Skeletal muscle tissue (tissue), 4 donors: ENCODE results near the gene B4GALT1. TPM values are rescaled to one million over a fixed set of nuclear protein-coding genes. Genes with fewer than 3 reads are reported as not detected.

Source experiments
- H3K27ac ChIP-seq: one replicate; pipeline ENCODE4 v1.7.0; 2013; ENCODE audit warnings: mild to moderate bottlenecking, low read depth, low read length, inconsistent platforms
- H3K27me3 ChIP-seq, 3 donors: one replicate each; pipeline ENCODE4 v1.7.0; 2013; ENCODE audit warnings: low read length in 3 of 3; ENCODE audit not compliant: control insufficient read depth in 3 of 3, insufficient read depth in 3 of 3
- H3K36me3 ChIP-seq, 3 donors: one replicate each; pipeline ENCODE4 v1.7.0; 2013; ENCODE audit warnings: low read length in 3 of 3; ENCODE audit not compliant: control insufficient read depth in 3 of 3, insufficient read depth in 3 of 3
- H3K4me1 ChIP-seq, 3 donors: one replicate each; pipeline ENCODE4 v1.7.0; 2013; ENCODE audit warnings: low read length in 3 of 3, mild to moderate bottlenecking in 3 of 3; ENCODE audit not compliant: control insufficient read depth in 3 of 3, insufficient read depth in 3 of 3
- H3K4me3 ChIP-seq, 3 donors: one replicate each; pipeline ENCODE4 v1.7.0; 2013; ENCODE audit warnings: low read length in 3 of 3
- H3K9ac ChIP-seq, 3 donors: one replicate each; pipeline ENCODE4 v1.7.0; 2013; ENCODE audit warnings: low read length in 3 of 3, mild to moderate bottlenecking in 3 of 3, moderate library complexity in 2 of 3, low read depth in 1 of 3
- H3K9me3 ChIP-seq, 3 donors: one replicate each; pipeline ENCODE4 v1.7.0; 2013; ENCODE audit warnings: low read length in 3 of 3; ENCODE audit not compliant: control insufficient read depth in 3 of 3
- total RNA-seq: library from RNA; depleted of rRNA; stranded (reverse); fragments of >200 nt; gene quantifications from one replicate; pipeline ENCODE4 v1.2.3, GENCODE V29; 2014
- donor health status: Osteomylitis.

B4GALT1 gene
- total RNA-seq, 1 donor from 2014 or later: 14.1 TPM

DNA sequence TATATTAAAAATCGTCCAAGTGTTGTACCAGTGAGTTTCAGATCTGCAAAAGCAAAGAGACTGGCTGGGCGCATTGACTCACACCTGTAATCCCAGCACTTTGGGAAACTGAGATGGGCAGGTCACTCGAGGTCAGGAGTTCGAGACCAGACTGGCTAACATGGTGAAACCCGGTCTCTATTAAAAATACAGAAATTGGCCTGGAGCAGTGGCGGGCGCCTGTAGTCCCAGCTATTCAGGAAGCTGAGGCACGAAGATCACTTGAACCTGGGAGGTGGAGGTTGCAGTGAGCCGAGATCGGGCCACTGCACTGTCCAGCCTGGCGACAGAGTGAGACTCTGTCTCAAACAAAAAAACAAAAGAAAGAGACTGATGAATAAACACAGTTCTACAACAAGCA is 18.3 kb upstream of the B4GALT1 start:
- Histone ChIP-seq H3K36me3 (no peaks in the 10 kb centered on the region), H3K9ac (no peak overlapping the region), H3K4me3 (no peak overlapping the region), H3K4me1 (peaks cover 30 to 43% (median 36%) of the 10 kb centered on the region in 3 donors), H3K27ac (no peak overlapping the region), H3K9me3 (no peaks in the 10 kb centered on the region), H3K27me3 (no peaks in the 10 kb centered on the region)

- Histone ChIP-seq H3K9me3 (no peaks in the 10 kb centered on the region), H3K27ac (no peak overlapping the region), H3K4me1 (peaks cover 30 to 45% (median 36%) of the 10 kb centered on the region in 3 donors), H3K9ac (no peak overlapping the region), H3K4me3 (no peak overlapping the region), H3K27me3 (no peaks in the 10 kb centered on the region), H3K36me3 (no peaks in the 10 kb centered on the region)
Measured at GRCh38 chr9:33184963-33185362, 17.8 kb upstream of the B4GALT1 start.

GRCh38 chr9:33182519-33182918 is 15.4 kb upstream of the B4GALT1 start:
- H3K4me1 ChIP-seq: peaks cover 23 to 34% (median 26%) of the 10 kb centered on the region in 3 donors
- H3K9me3 ChIP-seq: no peaks in the 10 kb centered on the region
- H3K4me3 ChIP-seq: no peak overlapping the region
- H3K36me3 ChIP-seq: no peaks in the 10 kb centered on the region
- no peak overlapping the region for H3K9ac ChIP-seq
- H3K27me3 ChIP-seq: no peaks in the 10 kb centered on the region
- H3K27ac ChIP-seq: no peak overlapping the region

DNA sequence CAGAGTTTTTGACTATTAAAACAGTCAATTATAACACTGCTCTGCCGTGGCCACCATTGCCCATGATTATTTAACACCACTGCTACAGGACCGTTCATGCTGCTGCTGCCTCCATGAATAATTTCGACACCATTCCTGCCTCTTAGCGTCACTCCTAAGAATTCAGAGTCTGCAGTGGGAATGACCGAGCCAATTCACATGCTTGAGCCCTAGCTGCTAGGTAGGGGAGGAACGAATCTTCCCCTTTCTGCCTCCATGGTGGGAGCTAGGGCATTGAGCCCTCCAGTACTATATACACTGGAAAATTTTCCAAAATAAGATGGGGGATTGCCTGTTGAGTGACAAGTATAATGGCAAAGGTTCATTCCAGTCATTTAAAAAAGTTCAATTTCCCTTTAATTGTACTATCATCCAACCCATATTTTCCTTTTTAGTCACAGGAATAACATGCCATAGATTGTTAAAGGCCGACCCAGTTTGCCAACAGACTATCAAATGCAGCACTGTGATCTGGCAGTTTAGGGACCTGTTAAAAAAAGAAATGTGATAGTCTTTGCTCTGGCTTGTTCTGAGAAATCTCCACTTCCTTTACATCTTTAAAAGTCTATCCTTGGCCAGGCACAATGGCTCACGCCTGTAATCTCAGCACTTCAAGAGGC is 13.5 kb upstream of the B4GALT1 start:
- no peaks in the 10 kb centered on the region for H3K36me3 ChIP-seq
- H3K27ac ChIP-seq: no peak overlapping the region
- H3K4me3 ChIP-seq: no peak overlapping the region
- H3K4me1 ChIP-seq: peaks cover 5 to 16% (median 7%) of the 10 kb centered on the region in 3 donors
- no peak overlapping the region for H3K9ac ChIP-seq
- H3K27me3 ChIP-seq: no peaks in the 10 kb centered on the region
- H3K9me3 ChIP-seq: no peaks in the 10 kb centered on the region

- no peak overlapping the region for H3K9ac ChIP-seq
- H3K27ac ChIP-seq: no peak overlapping the region
Measured at GRCh38 chr9:33178972-33179697, 12.0 kb upstream of the B4GALT1 start.

DNA sequence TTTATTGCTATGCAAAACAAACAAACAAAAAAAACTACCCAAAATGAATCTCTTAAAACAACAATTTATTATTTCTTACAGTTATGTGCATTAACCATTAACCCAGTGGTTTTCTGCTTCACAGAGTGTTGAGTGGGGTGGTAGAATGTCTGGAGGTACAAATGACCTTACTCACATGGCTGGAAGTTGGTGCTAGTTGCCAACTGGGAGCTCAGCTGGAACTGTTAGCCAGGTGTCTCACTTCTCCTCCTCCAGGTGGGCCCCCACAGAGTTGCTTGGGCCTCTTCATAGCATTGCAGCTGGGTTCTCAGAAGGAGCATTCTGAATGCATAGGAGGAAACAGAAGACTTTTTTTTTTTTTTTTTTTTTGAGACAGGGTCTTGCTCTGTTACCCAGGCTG is 10.5 kb upstream of the B4GALT1 start:
- H3K9ac ChIP-seq: no peak overlapping the region
- H3K4me3 ChIP-seq: no peak overlapping the region
- H3K9me3 ChIP-seq: no peaks in the 10 kb centered on the region
- peaks cover 0 to 12% (median 0%) of the 10 kb centered on the region in 3 donors for H3K4me1 ChIP-seq
- H3K27ac ChIP-seq: no peak overlapping the region
- H3K36me3 ChIP-seq: no peaks in the 10 kb centered on the region
- no peaks in the 10 kb centered on the region for H3K27me3 ChIP-seq

More at GRCh38 chr9:33178972-33179697, 12.0 kb upstream of the B4GALT1 start:
- Histone ChIP-seq H3K4me3 (no peak overlapping the region), H3K4me1 (peaks cover 0 to 12% (median 0%) of the 10 kb centered on the region in 3 donors), H3K27me3 (no peaks in the 10 kb centered on the region), H3K36me3 (no peaks in the 10 kb centered on the region), H3K9me3 (no peaks in the 10 kb centered on the region)

GRCh38 chr9:33177086-33177485 is 9.9 kb upstream of the B4GALT1 start:
- Histone ChIP-seq H3K9me3 (no peaks in the 10 kb centered on the region), H3K36me3 (no peaks in the 10 kb centered on the region), H3K4me3 (no peak overlapping the region), H3K27ac (no peak overlapping the region), H3K4me1 (peaks cover 0 to 12% (median 0%) of the 10 kb centered on the region in 3 donors), H3K27me3 (no peaks in the 10 kb centered on the region), H3K9ac (no peak overlapping the region)

- Histone ChIP-seq H3K9ac (no peak overlapping the region), H3K9me3 (no peaks in the 10 kb centered on the region), H3K4me3 (no peak overlapping the region), H3K4me1 (peaks cover 5 to 9% (median 5%) of the 10 kb centered on the region in 3 donors), H3K36me3 (no peaks in the 10 kb centered on the region), H3K27ac (no peak overlapping the region), H3K27me3 (no peaks in the 10 kb centered on the region)
Measured at GRCh38 chr9:33175649-33176325, 8.7 kb upstream of the B4GALT1 start.

- H3K36me3 ChIP-seq: no peaks in the 10 kb centered on the region
- no peak overlapping the region for H3K4me3 ChIP-seq
- no peak overlapping the region for H3K27ac ChIP-seq
- H3K9me3 ChIP-seq: no peaks in the 10 kb centered on the region
- H3K4me1 ChIP-seq: peaks cover 11 to 15% (median 13%) of the 10 kb centered on the region in 3 donors
- no peak overlapping the region for H3K9ac ChIP-seq
- H3K27me3 ChIP-seq: no peaks in the 10 kb centered on the region
Measured at GRCh38 chr9:33172256-33173238, 5.4 kb upstream of the B4GALT1 start.
